Measurements from ENCODE around the gene IL1B.

IL1B gene

DNA sequence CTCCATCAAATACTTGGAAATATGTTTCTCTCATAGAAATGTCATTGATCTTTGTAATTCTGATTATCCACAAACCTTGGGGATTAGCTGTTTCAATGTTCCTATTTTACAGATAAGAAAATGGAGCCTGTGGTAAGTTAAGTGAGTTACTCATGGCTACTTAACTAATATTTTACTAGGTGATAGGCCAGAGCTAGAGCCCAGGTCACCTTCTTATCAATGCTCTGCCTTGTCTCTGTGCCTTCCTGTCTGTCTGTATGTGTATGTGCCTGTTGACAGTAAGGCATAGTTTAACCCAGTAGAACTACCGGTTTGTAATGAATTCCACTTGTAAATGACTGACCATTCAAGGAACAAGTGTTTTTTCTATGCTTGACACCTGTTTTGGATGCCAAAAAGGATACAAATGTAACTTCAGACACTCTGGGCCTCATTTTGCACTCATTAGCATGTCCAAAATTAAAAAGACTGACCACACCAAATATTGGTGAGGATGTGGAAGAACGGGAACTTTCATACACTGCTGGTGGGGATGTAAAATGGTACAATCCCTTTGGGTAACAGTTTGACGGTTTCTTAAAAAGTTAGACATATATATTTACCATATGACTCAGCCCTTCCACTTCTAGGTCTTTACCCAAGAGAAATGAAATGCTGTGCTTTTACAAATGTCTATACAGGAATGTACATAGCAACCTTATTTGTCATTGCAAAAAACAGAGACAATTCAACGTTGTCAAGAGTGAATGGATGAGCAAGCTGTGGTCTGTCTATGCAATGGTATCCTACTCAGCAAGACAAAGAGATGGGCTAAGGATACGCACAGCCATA is 32.7 kb downstream of the IL1B start:
- DNase-seq (ENCODE audit: low read depth), result no peak

DNA sequence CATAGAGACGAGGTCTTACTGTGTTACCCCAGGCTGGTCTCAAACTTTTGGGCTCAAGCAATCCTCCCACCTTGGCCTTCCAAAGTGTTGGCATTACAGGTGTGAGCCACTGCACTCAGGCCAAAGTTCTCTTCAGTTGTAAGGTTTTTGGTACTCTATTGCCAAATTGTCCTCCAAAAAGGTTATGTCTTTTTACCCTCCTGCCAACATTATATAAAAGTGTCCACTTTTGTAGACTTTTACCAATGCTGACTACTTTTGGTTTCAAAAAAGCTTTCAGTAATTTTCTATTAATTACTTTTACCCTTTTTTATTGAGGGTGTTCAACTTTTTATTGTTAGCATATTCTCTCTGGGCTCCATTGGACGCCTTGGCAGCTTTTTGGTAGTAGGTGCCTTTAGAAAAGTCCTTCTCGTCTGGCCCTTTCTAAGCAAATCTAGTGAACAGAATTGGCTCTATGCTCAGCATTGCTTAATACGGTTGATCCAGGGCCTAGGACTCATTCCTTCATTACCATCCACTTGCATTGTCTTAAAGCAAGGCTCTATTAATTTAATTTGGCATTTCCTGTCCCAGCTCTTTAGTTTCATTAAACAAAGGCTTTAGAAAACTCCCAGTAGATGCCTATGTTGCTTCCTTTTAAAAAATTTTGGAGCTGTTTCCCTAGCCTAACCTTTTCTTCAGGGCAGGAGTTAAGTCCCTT is 35.5 kb downstream of the IL1B start:
- no peak for DNase-seq (ENCODE audit: low read depth)

DNA sequence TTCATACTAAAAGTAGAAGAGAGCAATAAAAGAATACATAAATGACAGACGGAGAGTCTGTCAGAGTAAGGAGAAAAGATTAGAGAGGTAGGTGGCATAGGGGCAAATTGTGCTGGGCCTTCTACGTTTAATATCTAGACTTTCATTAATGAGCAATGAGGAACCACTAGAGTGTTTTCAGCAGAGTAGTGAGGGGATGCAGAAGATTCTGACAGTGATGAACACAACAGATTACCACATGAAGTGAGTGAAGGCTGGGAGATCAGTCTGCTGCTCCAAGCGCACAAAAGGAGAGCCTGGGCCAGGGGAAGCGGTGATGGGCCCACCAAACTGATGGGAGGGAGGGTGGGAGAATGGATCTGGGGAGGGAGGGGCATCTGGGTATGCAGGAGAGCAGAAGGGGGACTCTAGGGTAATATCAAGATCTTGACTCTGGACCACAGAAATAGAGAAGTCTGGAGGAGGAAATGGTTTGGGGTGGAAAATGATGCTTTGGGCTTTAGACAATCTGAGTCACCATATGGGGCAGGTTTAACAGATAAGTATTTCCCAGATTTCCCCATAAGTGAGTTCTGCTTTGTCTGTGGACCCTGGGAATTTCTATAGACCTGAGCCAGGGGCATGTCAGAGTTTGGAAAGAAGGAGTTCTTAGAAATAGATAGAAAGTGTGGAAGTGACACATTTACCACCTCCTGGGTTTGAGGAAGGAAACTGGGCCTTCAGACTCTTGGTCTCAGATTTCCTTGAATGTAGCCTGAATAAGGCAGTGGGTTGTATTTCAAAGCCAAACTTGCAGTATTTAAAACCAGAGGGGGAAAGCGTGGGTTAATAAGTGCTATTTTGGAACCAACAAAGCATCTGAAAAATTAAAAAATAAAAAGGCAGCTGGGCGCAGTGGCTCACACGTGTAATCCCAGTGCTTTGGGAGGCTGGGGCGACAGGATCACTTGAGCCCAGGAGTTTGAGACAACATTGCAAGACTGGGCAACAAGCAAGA is 37.3 kb downstream of the IL1B start:
- no peak for DNase-seq (ENCODE audit: low read depth)

DNA sequence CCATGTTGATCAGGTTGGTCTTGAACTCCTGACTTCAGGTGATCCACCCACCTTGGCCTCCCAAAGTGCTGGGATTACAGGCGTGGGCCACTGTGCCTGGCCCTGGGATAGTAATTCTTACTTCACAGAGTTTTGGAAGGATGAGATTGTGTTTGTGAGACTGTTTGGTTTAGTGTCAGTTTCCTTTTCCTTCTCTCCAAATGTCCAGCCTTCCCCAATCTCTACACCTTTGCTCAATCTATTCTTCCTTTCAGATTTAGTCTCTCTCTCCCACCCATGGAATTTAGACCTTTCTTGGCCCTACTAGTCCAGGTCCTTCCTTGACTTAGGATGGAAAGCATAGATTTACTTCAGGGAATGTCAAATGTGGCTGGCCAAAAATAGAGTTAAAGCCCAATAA is 40.1 kb downstream of the IL1B start:
- no peak for DNase-seq (ENCODE audit: low read depth)

DNA sequence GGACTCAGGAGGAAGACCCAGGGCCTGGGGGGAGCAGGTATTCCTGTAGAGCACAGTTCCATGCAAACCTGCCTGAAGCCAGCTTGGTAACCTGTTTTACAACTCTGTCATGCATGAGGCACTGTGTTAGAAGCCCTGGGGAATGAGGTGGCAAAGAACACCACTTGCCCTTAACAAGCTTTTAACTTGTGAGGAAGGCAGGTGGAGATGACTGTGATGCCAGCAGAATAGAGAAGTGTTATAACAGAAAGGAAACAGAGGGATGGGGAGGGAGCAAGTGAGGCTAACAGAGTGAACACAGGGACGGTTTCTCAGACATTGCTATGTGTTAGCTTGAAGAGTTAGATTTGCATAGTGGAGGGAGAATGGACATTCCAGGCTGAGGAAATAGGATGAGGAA is 40.8 kb downstream of the IL1B start:
- DNase-seq (ENCODE audit: low read depth), result no peak

DNA sequence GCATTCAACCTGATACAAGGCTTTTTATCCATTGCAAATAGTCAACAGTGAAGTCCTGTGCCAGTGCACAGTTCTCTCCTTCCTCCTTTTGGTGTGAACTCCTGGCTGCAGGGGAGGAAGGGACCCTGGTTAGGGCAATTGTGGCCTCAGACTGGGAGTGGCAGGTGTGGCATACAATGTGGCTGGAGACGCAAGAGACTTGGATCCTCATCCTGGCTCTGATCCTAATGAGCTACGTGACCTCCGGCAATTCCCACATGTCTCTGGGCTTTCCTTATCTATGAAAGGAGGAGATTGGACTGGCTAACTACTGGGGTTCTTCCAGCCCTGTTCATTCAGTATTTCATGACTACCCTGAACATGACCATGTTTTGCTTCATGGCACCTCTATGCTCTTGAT is 41.7 kb downstream of the IL1B start:
- no peak for DNase-seq (ENCODE audit: low read depth)

DNA sequence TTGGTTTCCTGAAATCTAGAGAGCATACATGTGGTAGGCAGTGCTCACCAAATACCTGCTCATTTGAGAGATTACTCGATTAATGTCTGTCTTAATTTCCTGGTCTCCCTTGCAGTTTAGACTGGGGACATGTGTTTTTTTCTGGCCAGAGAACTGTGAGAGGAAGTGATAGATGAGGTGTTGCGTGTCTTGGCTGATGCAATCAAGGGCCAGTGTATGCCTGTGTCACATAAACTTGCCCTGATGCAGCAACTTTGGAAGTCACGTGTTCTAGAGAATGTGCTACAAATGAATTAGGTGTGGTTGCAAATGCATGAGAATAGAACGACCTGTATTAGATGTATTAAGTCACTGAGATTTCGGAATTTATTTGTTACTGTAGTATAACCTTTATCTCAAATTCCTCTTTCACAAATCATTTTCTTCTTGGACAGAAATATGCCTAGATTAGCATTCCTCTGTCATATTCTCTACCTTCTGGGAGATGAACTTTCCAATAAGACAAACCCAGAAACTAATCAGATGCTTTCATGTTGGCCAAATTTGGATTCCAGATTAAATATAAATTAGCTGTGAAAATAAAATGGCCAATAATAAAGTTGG is 42.3 kb downstream of the IL1B start:
- no peak for DNase-seq (ENCODE audit: low read depth)

DNA sequence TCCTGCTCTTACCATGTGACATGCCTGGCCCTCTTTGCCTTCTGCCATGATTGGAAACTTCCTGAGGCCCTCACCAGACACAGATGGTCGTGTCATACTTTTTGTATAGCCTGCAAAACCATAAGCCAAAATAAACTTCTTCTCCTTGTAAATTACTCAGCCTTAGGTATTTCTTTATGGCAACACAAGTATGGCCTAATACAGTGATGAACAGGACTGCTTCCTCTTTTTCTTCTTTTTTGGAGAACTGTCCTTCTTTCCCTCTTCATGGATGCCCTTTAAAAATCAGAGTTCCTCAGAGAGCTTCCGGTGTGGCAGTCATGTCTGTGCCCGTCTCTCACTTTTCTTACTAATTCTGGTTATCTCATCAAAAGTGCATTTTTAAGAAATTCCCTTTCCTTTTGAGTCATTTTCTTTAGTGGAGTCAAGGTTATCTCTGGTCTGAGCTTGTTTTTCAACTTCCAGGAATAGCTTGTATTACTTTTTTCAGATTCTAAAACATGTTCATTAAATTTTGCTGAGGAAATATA is 43.1 kb downstream of the IL1B start:
- no peak for DNase-seq (ENCODE audit: low read depth)

DNA sequence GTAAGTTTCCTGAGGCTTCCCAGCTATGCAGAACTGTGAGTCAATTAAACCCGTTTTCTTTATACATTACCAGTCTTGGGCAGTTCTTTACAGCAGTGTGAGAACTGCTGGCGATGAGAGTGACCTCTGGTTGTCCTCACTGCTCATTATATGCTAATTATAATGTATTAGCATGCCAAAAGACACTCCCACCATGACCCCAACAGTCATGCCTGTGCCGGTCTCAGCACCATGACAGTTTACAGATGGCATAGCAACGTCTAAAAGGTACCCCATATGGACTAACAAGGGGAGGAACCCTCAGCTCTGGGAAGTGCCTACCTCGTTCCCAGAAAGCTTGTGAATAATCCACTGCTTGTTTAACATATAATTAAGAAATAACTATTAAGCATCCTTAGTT is 44.2 kb downstream of the IL1B start:
- DNase-seq (ENCODE audit: low read depth), result no peak

DNA sequence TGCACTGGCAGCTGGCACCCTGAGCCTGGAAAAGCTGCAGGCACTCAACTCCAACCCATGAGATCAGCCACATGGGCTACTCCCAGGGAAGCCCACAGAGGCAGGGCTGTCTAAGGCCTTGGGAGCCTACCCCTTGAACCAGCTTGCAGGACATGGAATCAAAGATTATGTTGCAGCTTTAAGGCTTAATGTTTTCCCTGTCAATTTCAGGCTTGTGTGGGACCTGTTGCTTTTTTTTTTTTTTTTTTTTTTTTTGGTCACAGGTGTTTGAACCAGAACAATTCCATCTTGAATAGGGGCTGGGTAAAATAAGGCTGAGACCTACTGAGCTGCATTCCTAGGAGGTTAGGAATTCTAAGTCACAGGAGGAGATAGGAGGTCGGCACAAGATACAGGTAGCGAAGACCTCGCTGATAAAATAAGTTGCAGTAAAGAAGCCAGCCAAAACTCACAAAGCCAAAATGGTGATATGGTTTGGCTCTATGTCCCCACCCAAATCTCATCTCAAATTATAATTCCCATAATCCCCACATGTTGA is 44.8 kb downstream of the IL1B start:
- no peak for DNase-seq (ENCODE audit: low read depth)

DNA sequence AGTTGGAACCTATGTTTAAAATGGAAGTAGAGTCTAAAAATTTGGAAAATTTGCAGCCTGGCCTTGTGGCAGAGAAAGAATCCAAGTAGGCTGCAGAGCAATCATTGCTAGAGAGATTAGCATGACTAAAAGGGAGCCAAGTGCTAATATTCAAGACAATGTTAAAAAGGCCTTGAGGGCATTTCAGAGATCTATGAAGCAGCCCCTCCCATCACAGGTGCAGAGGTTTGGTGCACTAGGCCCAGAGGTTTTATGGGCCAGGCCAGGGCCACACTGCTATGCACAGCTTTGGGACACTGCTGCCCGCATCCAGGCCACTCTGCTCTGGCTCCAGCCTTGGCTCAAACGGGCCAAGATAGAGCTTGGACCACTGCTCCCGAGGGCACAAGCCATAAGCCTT is 45.6 kb downstream of the IL1B start:
- no peak for DNase-seq (ENCODE audit: low read depth)

DNA sequence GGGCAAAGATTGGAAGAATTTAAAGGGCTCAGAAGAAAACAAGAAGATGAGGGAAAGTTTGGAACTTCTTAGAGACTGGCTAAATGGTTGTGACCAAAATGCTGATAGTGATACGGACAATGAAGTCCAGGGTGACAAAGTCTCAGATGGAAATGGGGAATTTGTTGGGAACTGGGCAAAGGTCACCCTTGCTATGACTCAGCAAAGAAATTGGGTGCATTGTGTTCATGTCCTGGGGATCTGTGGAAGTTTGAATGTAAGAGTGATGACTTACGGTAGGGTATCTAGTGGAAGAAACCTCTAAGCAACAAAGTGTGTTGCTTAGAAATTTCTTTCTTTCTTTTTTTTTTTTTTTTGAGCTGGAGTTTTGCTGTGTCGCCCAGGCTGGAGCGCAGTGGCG is 46.3 kb downstream of the IL1B start:
- DNase-seq (ENCODE audit: low read depth), result no peak

DNA sequence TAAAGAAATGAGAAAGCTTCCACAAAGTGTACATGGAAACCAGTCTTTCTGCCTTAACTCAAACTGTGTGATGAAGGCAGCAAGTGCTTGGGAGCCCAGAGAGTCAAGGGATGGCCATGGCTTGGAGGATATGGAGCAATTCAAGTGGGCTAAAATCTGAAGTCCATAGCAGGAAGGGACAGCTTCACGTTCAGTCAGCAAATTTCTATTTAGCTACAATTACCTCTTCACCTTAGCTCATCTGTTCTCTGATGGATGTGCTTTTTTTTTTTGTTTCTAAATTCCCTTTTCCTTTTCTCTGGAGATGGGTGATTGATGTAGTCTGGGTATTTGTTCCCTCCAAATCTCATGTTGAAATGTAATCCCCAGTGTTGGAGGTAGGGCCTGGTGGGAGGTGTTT is 47.4 kb downstream of the IL1B start:
- DNase-seq (ENCODE audit: low read depth), result no peak

DNA sequence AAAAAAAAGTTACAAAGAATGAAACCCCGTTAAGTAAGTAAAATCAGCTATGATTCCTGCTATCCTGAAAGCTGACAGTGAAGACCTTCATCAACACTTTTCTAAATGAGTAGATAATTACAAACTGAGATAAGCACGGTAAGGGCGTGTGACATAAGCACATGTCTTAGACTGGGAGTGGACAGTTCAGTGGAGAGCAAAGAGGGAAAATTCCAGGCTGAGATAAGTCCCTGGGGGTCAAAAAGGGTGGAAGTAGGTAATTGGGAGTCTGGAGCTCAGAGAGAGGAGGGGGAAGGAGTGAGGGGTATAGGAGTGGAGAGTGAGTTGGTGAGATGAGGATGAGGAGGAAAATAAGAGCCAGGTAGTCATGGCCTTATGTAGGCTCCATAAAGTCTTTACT is 47.9 kb downstream of the IL1B start:
- no peak for DNase-seq (ENCODE audit: low read depth)

DNA sequence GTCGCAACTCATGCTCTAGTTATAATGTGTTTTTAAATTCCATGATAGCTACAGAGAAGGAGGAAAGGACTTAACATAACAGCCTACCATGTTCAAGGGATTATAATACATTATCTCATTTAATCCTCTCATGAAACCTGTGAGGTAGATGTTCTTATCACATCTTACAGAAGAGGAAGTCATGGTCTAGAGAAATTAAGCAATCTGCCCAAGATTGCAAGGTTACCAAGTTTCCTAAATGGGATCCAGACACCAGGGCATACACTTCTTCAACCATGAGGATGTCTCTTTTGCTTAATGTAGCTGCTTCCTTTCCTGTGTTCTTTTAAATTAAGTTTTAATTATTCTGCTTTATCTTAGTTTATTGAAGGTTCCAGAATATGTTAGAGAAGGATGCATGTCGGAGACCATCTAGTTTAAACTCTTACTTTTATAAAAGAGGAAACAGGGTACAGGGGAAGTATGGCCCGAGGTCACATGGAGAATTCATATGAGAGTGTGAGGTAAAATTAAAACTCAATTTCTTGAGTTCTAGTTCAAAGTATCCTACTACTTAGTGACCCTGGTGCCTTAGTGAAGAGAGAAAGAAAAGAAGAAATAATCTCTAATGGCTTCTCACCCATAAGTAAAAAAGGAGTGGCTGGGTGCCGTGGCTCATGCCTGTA is 48.7 kb downstream of the IL1B start:
- DNase-seq (ENCODE audit: low read depth), result no peak

DNA sequence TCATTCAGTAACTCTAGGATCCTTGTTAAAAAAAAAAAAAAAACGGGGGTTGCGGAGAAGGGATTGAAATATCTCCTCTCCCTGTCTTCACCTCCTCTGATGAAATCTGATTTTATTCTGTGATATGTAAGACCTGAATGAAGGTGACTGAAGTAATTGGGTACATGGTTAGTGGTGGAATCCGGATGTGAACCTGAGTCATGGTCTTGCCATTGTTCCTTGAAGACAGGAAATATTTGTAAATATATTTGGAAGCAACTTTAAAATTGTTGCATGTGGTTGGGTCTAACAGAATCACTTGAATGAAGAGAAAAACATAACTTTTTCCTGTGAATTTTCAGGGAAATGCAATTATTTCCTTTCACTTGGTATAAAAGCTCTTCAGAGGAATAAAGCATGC is 49.3 kb downstream of the IL1B start:
- DNase-seq (ENCODE audit: low read depth), result no peak

DNA sequence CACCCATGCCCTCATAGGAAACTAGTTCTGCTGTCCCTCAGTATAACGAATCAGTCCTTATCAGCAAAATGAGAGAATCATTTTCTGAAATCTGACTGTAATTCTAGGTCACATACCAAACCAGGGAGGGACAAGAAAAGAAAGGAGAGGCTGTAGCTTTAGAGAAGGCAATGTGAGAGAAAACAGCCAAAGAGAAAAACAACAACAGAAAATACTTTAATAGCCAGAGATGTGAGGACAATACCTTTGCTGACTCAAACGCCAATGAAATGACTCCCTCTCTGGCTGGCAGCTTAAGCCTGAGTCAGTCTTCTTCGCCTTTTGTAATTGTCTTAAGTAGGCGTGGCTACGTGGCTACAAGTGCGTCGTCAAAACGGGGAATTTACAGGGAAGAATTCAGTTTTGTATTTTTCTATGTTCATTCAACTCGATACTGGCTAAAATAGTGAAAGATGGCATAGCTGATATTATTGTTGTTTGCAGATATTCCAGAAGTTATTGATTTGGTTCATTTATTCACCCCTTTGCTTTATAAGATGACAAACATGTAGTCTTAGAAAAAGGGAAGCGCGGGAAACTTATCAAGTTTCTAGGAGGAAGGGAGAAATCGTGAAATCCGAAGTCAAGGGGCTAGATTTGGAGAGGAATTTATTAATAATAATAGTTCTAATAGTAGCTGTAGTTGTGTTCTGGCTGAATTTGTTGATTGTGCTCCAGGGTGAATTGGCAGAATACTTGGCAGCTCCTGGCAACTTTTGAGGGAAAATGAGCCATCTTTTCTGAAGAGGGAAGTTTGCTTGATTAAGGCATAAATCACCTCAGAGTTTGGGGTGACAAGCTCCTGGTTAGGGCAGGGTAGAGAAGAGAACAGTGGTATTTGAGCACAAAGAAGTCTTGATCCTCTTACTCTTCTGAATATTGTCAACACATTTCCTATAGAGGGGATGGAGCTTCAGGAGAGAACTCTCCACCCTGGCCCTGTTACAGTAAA is 52.1 kb downstream of the IL1B start, which contains the start of gene IL1A:
Gene IL1A (minus strand): TSS at position 295 of the 991 bp plus-strand sequence. CDS start 723 bp downstream, outside the sequence.
- no peak for DNase-seq (ENCODE audit: low read depth)

DNA sequence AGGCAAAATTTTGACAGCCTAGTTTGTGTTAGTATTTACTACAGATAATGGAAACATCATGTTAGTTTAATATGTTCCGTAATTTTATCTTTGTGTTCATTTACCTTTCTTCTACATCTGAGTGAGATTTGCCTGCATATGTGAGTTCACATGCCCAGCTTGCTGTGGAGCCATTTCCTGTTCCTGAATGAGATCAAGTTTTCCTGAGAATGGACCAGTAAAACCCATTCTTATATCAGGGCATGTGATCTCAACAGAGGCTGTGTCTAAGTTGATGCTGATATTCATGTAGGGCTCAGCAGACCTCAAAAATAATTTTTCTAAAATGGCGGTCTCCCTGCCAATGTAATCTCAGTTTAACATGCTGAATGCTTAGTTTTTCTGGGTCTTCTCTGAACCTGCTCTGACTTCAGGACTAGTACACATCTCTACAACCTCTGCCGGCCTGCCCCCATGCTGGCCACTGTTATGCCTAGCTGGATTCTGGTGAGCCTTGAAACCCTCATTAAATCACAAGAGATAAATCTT is 53.3 kb downstream of the IL1B start:
- DNase-seq (ENCODE audit: low read depth), result no peak

DNA sequence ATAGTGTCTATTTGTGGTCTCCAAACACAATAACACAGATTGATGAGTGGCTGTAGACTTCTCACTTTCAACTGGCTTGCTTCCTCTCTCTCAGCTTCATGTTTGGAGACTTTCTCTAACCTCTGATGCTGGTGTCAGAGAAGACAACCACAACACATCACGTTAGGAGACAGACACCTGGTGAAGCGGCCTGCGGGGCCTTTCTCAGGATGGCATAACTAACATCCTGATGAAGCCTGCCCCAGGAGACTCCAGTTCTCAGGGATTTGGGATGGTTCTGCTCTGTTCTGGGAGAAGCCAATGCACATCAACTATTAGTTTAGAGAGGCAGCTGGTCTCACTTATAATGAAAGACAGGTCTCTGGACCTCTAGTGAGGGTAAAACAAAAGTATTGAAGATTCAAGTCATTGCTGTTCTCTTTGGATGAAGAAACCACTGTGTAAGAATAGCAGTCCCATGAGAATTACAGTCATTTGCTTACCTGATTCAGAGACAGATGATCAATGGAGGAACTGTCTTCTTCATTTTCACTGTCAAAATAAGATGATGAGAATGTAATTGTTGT is 54.3 kb downstream of the IL1B start:
- no peak for DNase-seq (ENCODE audit: low read depth)

Data from activated gamma-delta T cell treated with anti-CD3 and anti-CD28 coated beads, Interleukin-2, amount 50 U/mL, for 16 hours (primary cell).